SU-DHL-6 (cell line): Measurements from ENCODE around the gene FARP2.
A peak's percentile ranks its signal among the peaks of the same experiment; 100 is the strongest.

Experiments
- H2AFZ ChIP-seq: fragments of 200-600 bp; sonication (generic); 2 replicates; pipeline ENCODE4 v1.6.1; 2014; ENCODE audit warnings: low read depth, mild to moderate bottlenecking, moderate library complexity, mixed read lengths, antibody characterized with exemption, low read length; ENCODE audit not compliant: severe bottlenecking
- H3F3A ChIP-seq: fragments of 200-600 bp; shearing (Covaris generic); 2 replicates; pipeline ENCODE4 v1.6.0; 2016; ENCODE audit warnings: antibody characterized with exemption, mild to moderate bottlenecking; ENCODE audit not compliant: insufficient read depth
- H3K27ac ChIP-seq: fragments of 200-600 bp; sonication (generic); 2 replicates; pipeline ENCODE4 v1.5.1; 2016; ENCODE audit warnings: low read depth, mild to moderate bottlenecking, low read length, moderate library complexity, mixed read lengths
- H3K27me3 ChIP-seq: fragments of 200-600 bp; sonication (generic), shearing (Covaris generic); 2 replicates; pipeline ENCODE4 v1.6.0; 2014; ENCODE audit warnings: mild to moderate bottlenecking, low read length
- H3K36me3 ChIP-seq: fragments of 200-600 bp; sonication (generic); 2 replicates; pipeline ENCODE4 v1.6.1; 2014; ENCODE audit warnings: mild to moderate bottlenecking, low read length, mixed read lengths
- H3K4me2 ChIP-seq: fragments of 300-600, 200-600 bp; shearing (Covaris generic), sonication (generic); 2 replicates; pipeline ENCODE4 v1.6.0; 2014; ENCODE audit warnings: low read length, low read depth, mild to moderate bottlenecking; ENCODE audit not compliant: poor library complexity, severe bottlenecking
- H3K4me3 ChIP-seq: fragments of 200-600 bp; sonication (generic); 2 replicates; pipeline ENCODE4 v1.5.1; 2014; ENCODE audit warnings: antibody characterized with exemption, low read length, mild to moderate bottlenecking, mixed read lengths; ENCODE audit not compliant: insufficient read depth, poor library complexity, severe bottlenecking
- H3K79me2 ChIP-seq: fragments of 200-600 bp; sonication (generic); 2 replicates; pipeline ENCODE4 v1.6.1; 2014; ENCODE audit warnings: mild to moderate bottlenecking, low read length, moderate library complexity; ENCODE audit not compliant: insufficient read depth
- H3K9ac ChIP-seq: fragments of 200-600 bp; sonication (generic); 2 replicates; pipeline ENCODE4 v1.7.0; 2014; ENCODE audit warnings: mild to moderate bottlenecking, low read length
- H3K9me2 ChIP-seq: fragments of 200-600 bp; sonication (generic); replicated peaks from 2 replicates; pipeline ENCODE4 v1.6.1; 2014; ENCODE audit warnings: low read length; ENCODE audit not compliant: insufficient read depth
- H3K9me3 ChIP-seq: fragments of 200-600 bp; sonication (generic); 2 replicates; pipeline ENCODE4 v1.6.1; 2014; ENCODE audit warnings: low read length, mixed read lengths; ENCODE audit not compliant: insufficient read depth
- H4K20me1 ChIP-seq: fragments of 200-600 bp; sonication (generic); 2 replicates; pipeline ENCODE4 v1.6.1; 2014; ENCODE audit warnings: low read depth, mild to moderate bottlenecking, antibody characterized with exemption, low read length, moderate library complexity, mixed read lengths
- EZH2phosphoT487 ChIP-seq: fragments of 200-600 bp; sonication (generic), shearing (Covaris generic); conservative IDR thresholded peaks from 2 replicates; pipeline ENCODE4 v1.6.1; 2018; ENCODE audit warnings: mild to moderate bottlenecking, antibody characterized with exemption, low read length, moderate library complexity, mixed read lengths
- TF ChIP-seq, protein P1 (sequence below): fragments of 200-600 bp; sonication (generic); IDR thresholded peaks from one replicate; pipeline ENCODE4 v1.5.1; 2017; ENCODE audit warnings: antibody characterized with exemption, mild to moderate bottlenecking, low read length, moderate library complexity; ENCODE audit not compliant: insufficient read depth, poor library complexity, severe bottlenecking

Gene FARP2, protein sequence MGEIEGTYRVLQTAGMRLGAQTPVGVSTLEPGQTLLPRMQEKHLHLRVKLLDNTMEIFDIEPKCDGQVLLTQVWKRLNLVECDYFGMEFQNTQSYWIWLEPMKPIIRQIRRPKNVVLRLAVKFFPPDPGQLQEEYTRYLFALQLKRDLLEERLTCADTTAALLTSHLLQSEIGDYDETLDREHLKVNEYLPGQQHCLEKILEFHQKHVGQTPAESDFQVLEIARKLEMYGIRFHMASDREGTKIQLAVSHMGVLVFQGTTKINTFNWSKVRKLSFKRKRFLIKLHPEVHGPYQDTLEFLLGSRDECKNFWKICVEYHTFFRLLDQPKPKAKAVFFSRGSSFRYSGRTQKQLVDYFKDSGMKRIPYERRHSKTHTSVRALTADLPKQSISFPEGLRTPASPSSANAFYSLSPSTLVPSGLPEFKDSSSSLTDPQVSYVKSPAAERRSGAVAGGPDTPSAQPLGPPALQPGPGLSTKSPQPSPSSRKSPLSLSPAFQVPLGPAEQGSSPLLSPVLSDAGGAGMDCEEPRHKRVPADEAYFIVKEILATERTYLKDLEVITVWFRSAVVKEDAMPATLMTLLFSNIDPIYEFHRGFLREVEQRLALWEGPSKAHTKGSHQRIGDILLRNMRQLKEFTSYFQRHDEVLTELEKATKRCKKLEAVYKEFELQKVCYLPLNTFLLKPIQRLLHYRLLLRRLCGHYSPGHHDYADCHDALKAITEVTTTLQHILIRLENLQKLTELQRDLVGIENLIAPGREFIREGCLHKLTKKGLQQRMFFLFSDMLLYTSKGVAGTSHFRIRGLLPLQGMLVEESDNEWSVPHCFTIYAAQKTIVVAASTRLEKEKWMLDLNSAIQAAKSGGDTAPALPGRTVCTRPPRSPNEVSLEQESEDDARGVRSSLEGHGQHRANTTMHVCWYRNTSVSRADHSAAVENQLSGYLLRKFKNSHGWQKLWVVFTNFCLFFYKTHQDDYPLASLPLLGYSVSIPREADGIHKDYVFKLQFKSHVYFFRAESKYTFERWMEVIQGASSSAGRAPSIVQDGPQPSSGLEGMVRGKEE

DNA sequence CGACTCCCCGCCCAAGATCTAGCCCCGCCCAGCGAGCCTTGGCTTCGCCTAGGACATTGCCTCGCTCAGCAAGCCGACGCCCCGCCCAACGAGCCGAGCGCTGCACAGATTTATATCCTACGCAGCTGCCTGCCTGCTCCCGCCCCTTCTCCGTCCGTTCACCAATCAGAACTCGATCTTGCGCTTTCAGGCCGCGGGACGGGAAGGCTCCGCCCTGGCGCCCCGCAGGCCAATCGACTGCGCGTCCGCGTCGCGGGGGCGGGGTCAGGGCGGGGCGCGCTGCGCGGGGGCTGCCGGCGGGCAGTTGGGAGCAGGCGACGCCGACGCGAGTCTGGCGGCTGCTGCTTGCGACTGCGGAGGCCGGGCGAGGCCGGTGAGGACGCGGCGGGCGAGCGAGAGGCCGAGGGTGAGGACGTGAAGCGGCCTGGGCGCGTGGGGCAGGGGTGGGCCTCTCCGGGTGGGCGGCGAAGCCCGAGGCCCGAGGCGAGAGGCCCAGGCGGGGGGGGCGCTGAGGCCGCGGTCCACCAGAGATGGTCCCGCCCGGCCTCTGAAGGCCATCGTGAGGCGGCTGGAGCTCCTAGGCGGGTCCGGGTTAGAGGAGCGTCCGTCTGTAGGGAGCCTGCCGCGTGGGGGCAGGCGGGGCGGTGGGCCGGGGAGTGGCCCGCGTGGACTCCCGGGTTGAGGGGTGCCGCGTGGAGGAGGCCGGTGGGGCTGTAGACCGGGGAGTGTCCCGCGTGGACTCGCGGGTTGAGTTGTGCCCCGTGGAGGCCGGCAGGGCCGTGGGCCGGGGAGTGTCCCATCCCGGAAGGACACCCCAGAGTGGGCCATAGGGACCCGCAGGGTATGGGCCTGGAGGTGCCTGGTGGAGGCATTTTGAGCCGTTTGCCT lies at the start of gene FARP2:
TSS of gene FARP2 (plus strand) at position 303 of the 888 bp plus-strand sequence. CDS start 16,823 bp downstream, outside the sequence.
- no peak for TF ChIP-seq EZH2phosphoT487
- TF ChIP-seq, protein P1, sequence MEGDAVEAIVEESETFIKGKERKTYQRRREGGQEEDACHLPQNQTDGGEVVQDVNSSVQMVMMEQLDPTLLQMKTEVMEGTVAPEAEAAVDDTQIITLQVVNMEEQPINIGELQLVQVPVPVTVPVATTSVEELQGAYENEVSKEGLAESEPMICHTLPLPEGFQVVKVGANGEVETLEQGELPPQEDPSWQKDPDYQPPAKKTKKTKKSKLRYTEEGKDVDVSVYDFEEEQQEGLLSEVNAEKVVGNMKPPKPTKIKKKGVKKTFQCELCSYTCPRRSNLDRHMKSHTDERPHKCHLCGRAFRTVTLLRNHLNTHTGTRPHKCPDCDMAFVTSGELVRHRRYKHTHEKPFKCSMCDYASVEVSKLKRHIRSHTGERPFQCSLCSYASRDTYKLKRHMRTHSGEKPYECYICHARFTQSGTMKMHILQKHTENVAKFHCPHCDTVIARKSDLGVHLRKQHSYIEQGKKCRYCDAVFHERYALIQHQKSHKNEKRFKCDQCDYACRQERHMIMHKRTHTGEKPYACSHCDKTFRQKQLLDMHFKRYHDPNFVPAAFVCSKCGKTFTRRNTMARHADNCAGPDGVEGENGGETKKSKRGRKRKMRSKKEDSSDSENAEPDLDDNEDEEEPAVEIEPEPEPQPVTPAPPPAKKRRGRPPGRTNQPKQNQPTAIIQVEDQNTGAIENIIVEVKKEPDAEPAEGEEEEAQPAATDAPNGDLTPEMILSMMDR, result no peak
- H2AFZ ChIP-seq, result peak within 1 kb of the TSS; percentile 75
- peak within 1 kb of the TSS; percentile 77 for H3K4me3 ChIP-seq
- peaks cover 34% of the 10 kb centered on the region for H3F3A ChIP-seq
- H3K4me2 ChIP-seq, result peak within 1 kb of the TSS; percentile 79
- H3K27ac ChIP-seq, result no peak within 1 kb of the TSS
- H3K36me3 ChIP-seq, result peaks cover 24% of the 10 kb centered on the region
- peaks cover 5% of the 10 kb centered on the region for H4K20me1 ChIP-seq
- no peaks in the 10 kb centered on the region for H3K79me2 ChIP-seq
- peak within 1 kb of the TSS; percentile 79 for H3K9ac ChIP-seq
- H3K27me3 ChIP-seq, result no peaks in the 10 kb centered on the region
- no peaks in the 10 kb centered on the region for H3K9me2 ChIP-seq
- no peaks in the 10 kb centered on the region for H3K9me3 ChIP-seq

DNA sequence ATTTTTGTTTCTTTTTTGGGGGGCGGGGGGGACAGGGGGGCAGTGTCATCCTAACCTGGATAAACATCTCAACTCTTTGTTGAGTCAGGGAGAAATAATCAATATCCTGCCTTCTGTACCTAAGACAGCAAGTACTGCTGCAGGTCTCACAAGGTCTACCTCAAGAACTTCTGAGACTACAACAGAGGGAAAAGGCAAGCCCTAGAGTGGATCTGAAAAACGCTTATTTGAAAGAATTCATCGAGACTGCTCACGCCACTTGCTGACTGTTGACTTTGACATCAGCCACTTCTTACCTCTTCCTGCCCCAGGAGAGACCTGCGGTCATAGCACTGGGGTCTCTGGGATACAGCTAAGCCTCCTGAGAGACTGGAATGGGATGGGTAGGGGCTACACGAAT lies 49.0 kb upstream of the FARP2 start:
- Histone ChIP-seq H3F3A (peaks cover 14% of the 10 kb centered on the region; the same call in 1 of the 2 replicates), H3K4me2 (no peak overlapping the region), H3K9me2 (no peaks in the 10 kb centered on the region), H3K27me3 (no peaks in the 10 kb centered on the region), H4K20me1 (peaks cover 5% of the 10 kb centered on the region; the same call in 1 of the 2 replicates), H3K9ac (no peak overlapping the region), H3K9me3 (no peaks in the 10 kb centered on the region), H3K4me3 (no peak overlapping the region), H3K36me3 (no peaks in the 10 kb centered on the region; the same call in 1 of the 2 replicates), H2AFZ (no peak overlapping the region), H3K79me2 (peaks cover 100% of the 10 kb centered on the region), H3K27ac (no peak overlapping the region)
- TF ChIP-seq EZH2phosphoT487, result no peak
- TF ChIP-seq, protein P1, result no peak

DNA sequence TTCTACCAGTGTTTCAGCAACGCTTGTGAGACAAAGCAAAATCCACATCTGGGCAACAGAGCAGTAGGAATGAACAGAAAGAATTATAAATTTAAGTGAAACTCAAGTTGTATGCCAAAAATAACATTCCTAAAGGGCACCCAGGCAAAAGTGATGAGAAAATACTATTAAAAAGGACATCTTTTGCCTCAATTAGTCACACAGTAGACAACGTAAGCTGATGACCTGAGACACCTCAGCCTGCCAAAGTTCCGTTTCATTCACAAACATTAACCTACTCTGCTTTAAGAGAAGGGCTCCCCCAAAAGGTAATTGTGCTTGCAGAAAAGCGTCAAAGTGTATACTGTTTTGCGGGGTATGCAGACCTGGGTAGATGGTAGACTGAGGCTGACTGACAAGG lies 47.8 kb upstream of the FARP2 start:
- Histone ChIP-seq H3K4me2 (no peak overlapping the region), H4K20me1 (peaks cover 5% of the 10 kb centered on the region; the same call in 1 of the 2 replicates), H3K79me2 (peaks cover 100% of the 10 kb centered on the region), H3K36me3 (no peaks in the 10 kb centered on the region; the same call in 1 of the 2 replicates), H3K9ac (no peak overlapping the region), H2AFZ (no peak overlapping the region), H3K27ac (no peak overlapping the region), H3K4me3 (no peak overlapping the region), H3K9me3 (no peaks in the 10 kb centered on the region), H3K27me3 (no peaks in the 10 kb centered on the region), H3K9me2 (no peaks in the 10 kb centered on the region), H3F3A (peaks cover 21% of the 10 kb centered on the region; the same call in 1 of the 2 replicates)
- TF ChIP-seq, protein P1, result no peak
- TF ChIP-seq EZH2phosphoT487, result no peak
